GM12878 (cell line): ENCODE results near the gene CYP8B1. TPM values are rescaled to one million over a fixed set of nuclear protein-coding genes. Genes with fewer than 3 reads are reported as not detected.

Experiments used
- ATAC-seq: fragments of 200-7000 bp; cut with Tn5 transposase; 3 replicates; pipeline ENCODE4 v1.9.1; 2020; ENCODE audit warnings: mild to moderate bottlenecking, moderate library complexity
- BruUV-seq: library from RNA; stranded (reverse); fragments of 400-500 nt; replicated peaks from 2 replicates; lab custom pipeline; 2021; lab: Mats Ljungman, UMichigan
- CTCF ChIA-PET: fragments of 300-600 bp; sonication (Branson Sonifier 250); formaldehyde crosslinking; extraction: SDS; loops from one replicate; lab custom pipeline; 2021; ENCODE audit warnings: inconsistent platforms; lab: Yijun Ruan, JAX
- POLR2A ChIA-PET: fragments of 350-600 bp; formaldehyde crosslinking; extraction: SDS; loops from one replicate; lab custom pipeline; 2021; ENCODE audit warnings: inconsistent platforms; lab: Charles Lee
- RAD21 ChIA-PET: fragments of 300-600 bp; sonication (Branson Sonifier 250); formaldehyde crosslinking; loops from one replicate; lab custom pipeline; 2023; ENCODE audit warnings: antibody characterized with exemption; ENCODE audit not compliant: unreplicated experiment; lab: Charles Lee
- SMC1A ChIA-PET: fragments of 300-600 bp; sonication (Branson Sonifier 250); formaldehyde crosslinking; loops from one replicate; lab custom pipeline; 2023; ENCODE audit not compliant: unreplicated experiment, uncharacterized antibody; lab: Charles Lee
- DNase-seq: peaks from one replicate; pipeline ENCODE4 v3.0.0-alpha.2; 2011; ENCODE audit warnings: low read depth, low spot score
- FAIRE-seq: peaks from 3 replicates; lab custom pipeline; 2011; peaks lifted over from hg19 to GRCh38; lab: Jason Lieb, UNC
- H2AFZ ChIP-seq: 2 replicates; pipeline ENCODE4 v1.6.0; 2011; ENCODE audit warnings: low read depth, low read length, control low read depth; ENCODE audit not compliant: control insufficient read depth
- H3K27ac ChIP-seq: 2 replicates; pipeline ENCODE4 v1.5.1; 2011; ENCODE audit warnings: control low read depth; ENCODE audit not compliant: control insufficient read depth, insufficient read depth
- H3K27me3 ChIP-seq, 2 experiments: replicated peaks in 1 of 2; 2 replicates each; pipeline versions ENCODE4 v1.6.0 to v1.6.1; 2011; ENCODE audit warnings: low read length in 1 of 2; ENCODE audit not compliant: control insufficient read depth in 2 of 2, insufficient read depth in 2 of 2
- H3K36me3 ChIP-seq, 2 experiments: 2 replicates each; pipeline ENCODE4 v1.5.1; 2011; ENCODE audit warnings: low read length in 1 of 2; ENCODE audit not compliant: control insufficient read depth in 2 of 2, insufficient read depth in 2 of 2
- H3K4me1 ChIP-seq: 2 replicates; pipeline ENCODE4 v1.6.1; 2011; ENCODE audit warnings: mild to moderate bottlenecking, low read length, moderate library complexity, mixed read lengths; ENCODE audit not compliant: control insufficient read depth, insufficient read depth
- H3K4me2 ChIP-seq: 2 replicates; pipeline ENCODE4 v1.6.0; 2011; ENCODE audit warnings: control low read depth; ENCODE audit not compliant: control insufficient read depth, insufficient read depth
- H3K4me3 ChIP-seq: fragments of 200-600 bp; sonication (generic); 2 replicates; pipeline ENCODE4 v1.5.1; 2016
- H3K79me2 ChIP-seq: 2 replicates; pipeline ENCODE4 v1.6.0; 2011; ENCODE audit warnings: low read length; ENCODE audit not compliant: control insufficient read depth, insufficient read depth
- H3K9ac ChIP-seq: 2 replicates; pipeline ENCODE4 v1.8.0; 2011; ENCODE audit warnings: low read length, control low read depth, mixed read lengths; ENCODE audit not compliant: control insufficient read depth, insufficient read depth
- H3K9me3 ChIP-seq: replicated peaks from 3 replicates; pipeline ENCODE4 v1.5.1; 2011; ENCODE audit warnings: mild to moderate bottlenecking, low read length; ENCODE audit not compliant: control insufficient read depth, insufficient read depth
- H4K20me1 ChIP-seq: 2 replicates; pipeline ENCODE4 v1.6.0; 2011; ENCODE audit not compliant: control insufficient read depth, insufficient read depth
- CHD4 ChIP-seq: fragments of 200-600 bp; sonication (generic); IDR thresholded peaks from 2 replicates; pipeline ENCODE4 v1.6.1; 2016; ENCODE audit warnings: mild to moderate bottlenecking
- EGR1 ChIP-seq, 2 experiments: IDR thresholded peaks; 1 replicate in 1 of 2; 2 replicates in 1 of 2; pipeline ENCODE4 v1.6.1; 2011 to 2012; ENCODE audit warnings: low read depth in 2 of 2, low read length in 2 of 2, borderline replicate concordance in 1 of 2, mild to moderate bottlenecking in 1 of 2, moderate library complexity in 1 of 2
- HCFC1 ChIP-seq: fragments of 150-350 bp; IDR thresholded peaks from 2 replicates; pipeline ENCODE4 v1.6.1; 2014; ENCODE audit warnings: low read length
- HSF1 ChIP-seq: fragments of 150-350 bp; IDR thresholded peaks from 2 replicates; pipeline ENCODE4 v1.6.1; 2014; ENCODE audit warnings: mild to moderate bottlenecking, low read depth, low read length
- IRF4 ChIP-seq: IDR thresholded peaks from 2 replicates; pipeline ENCODE4 v1.6.1; 2011; ENCODE audit warnings: low read depth, low read length
- JUND ChIP-seq: IDR thresholded peaks from 2 replicates; pipeline ENCODE4 v1.6.1; 2012; ENCODE audit warnings: low read depth, mild to moderate bottlenecking, low read length, improper control_type of control experiment, moderate library complexity
- KAT2A ChIP-seq: conservative IDR thresholded peaks from 2 replicates; pipeline ENCODE4 v1.6.1; 2011; ENCODE audit warnings: low read depth, low read length; ENCODE audit not compliant: control insufficient read depth
- KLF5 ChIP-seq: fragments of 450-650 bp; IDR thresholded peaks from 2 replicates; pipeline ENCODE4 v1.6.1; 2014; ENCODE audit warnings: mild to moderate bottlenecking; ENCODE audit not compliant: partially characterized antibody
- MXI1 ChIP-seq: fragments of 150-350 bp; IDR thresholded peaks from 2 replicates; pipeline ENCODE4 v1.6.1; 2011; ENCODE audit warnings: low read depth, mild to moderate bottlenecking, inconsistent platforms, low read length, improper control_type of control experiment
- NFYA ChIP-seq: IDR thresholded peaks from 2 replicates; pipeline ENCODE4 v1.6.1; 2011; ENCODE audit warnings: low read depth, mild to moderate bottlenecking, low read length, improper control_type of control experiment, borderline replicate concordance
- NFYB ChIP-seq: IDR thresholded peaks from 2 replicates; pipeline ENCODE4 v1.6.1; 2011; ENCODE audit warnings: low read depth, mild to moderate bottlenecking, low read length, improper control_type of control experiment, moderate library complexity; ENCODE audit not compliant: insufficient read depth
- SIN3A ChIP-seq: IDR thresholded peaks from 2 replicates; pipeline ENCODE4 v1.6.1; 2012; ENCODE audit warnings: low read depth, low read length, improper control_type of control experiment
- STAT1 ChIP-seq: fragments of 450-650 bp; conservative IDR thresholded peaks from 2 replicates; pipeline ENCODE4 v1.6.1; 2014; ENCODE audit warnings: antibody characterized with exemption, mild to moderate bottlenecking
- USF1 ChIP-seq: IDR thresholded peaks from 2 replicates; pipeline ENCODE4 v1.6.1; 2011; ENCODE audit warnings: borderline replicate concordance, low read depth, mild to moderate bottlenecking, moderate library complexity, mixed read lengths, low read length; ENCODE audit not compliant: insufficient read depth; ENCODE audit errors: extremely low read length
- WGBS: methylation state at CpG from one replicate; pipeline ENCODE4 v1.1.6; 2016; ENCODE audit warnings: low lambda C conversion rate; ENCODE audit not compliant: insufficient replicate concordance, insufficient coverage; ENCODE audit errors: missing lambda C conversion rate; 5-methylcytosine and 5-hydroxymethylcytosine counted together
- in situ Hi-C: fragments of 300-500 bp; cut with MboI; formaldehyde crosslinking; loops from 9 replicates; pipeline ENCODE4 v1.14.3; 2018; ENCODE audit warnings: mixed read lengths
- intact Hi-C: fragments of 100-400 bp; cut with micrococcal nuclease; formaldehyde crosslinking; loops from one replicate; pipeline ENCODE4 v1.14.2; 2022; ENCODE audit not compliant: unreplicated experiment
- polyA plus RNA-seq, 11 experiments: library from polyadenylated mRNA; depleted of rRNA in 4 of 11; unstranded in 6 of 11; stranded (reverse) in 5 of 11; fragments of >200 nt; fragmentation: Nextera tagmentation in 4 of 11; fragmentation: Illumina TruSeq in 1 of 11; extraction: Ambion mirVana in 4 of 11; extraction: Trizol in 1 of 11; gene quantifications; 1 replicate in 1 of 11; 2 replicates in 10 of 11; pipeline versions ENCODE4 v1.2.1 to v1.2.3, GENCODE V29; 2011 to 2016; ENCODE audit warnings: inconsistent platforms in 2 of 11, missing spikeins in 2 of 11, low read depth in 1 of 11
- total RNA-seq, 4 experiments: library from RNA; depleted of rRNA in 3 of 4; stranded (reverse); fragments of >200 nt in 3 of 4; fragmentation: Illumina TruSeq in 1 of 4; extraction: Trizol in 1 of 4; gene quantifications; 2 replicates each; pipeline versions ENCODE4 v1.2.1 to v1.2.3, GENCODE V29; 2013 to 2021
- TF ChIP-seq, protein P1 (sequence below): IDR thresholded peaks from 2 replicates; pipeline ENCODE4 v1.6.1; 2012; ENCODE audit warnings: low read depth, low read length, improper control_type of control experiment

Gene CYP8B1
- total and polyA plus RNA-seq, 10 of the 15 experiments (the other 5 are each of a cell fraction or from before 2014, with no cell fraction given): 0.08 TPM; not detected in 9

- TF ChIP-seq NFYA (no peak), NFYB (no peak)
- TF ChIP-seq, all 136 proteins: peak for 0
Measured at GRCh38 chr3:42871592-42872196, 4.0 kb downstream of the CYP8B1 start (continued).

- no peak for DNase-seq
- Histone ChIP-seq H2AFZ (no peak overlapping the region), H3K9ac (no peak overlapping the region), H3K4me1 (no peaks in the 10 kb centered on the region), H3K9me3 (no peaks in the 10 kb centered on the region), H3K27ac (no peak overlapping the region), H3K27me3 (no peaks in the 10 kb centered on the region), H3K79me2 (no peaks in the 10 kb centered on the region), H3K4me2 (no peak overlapping the region), H4K20me1 (no peaks in the 10 kb centered on the region), H3K36me3 (no peaks in the 10 kb centered on the region), H3K4me3 (no peak overlapping the region)
- FAIRE-seq: no peak
- TF ChIP-seq KAT2A: no peak
- no peak for TF ChIP-seq IRF4
- no peak for TF ChIP-seq KLF5
- TF ChIP-seq CHD4: no peak
- no peak for TF ChIP-seq MXI1
- TF ChIP-seq STAT1: no peak
- TF ChIP-seq HSF1: no peak
- TF ChIP-seq, protein P1, sequence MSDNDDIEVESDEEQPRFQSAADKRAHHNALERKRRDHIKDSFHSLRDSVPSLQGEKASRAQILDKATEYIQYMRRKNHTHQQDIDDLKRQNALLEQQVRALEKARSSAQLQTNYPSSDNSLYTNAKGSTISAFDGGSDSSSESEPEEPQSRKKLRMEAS: no peak
- TF ChIP-seq HCFC1: no peak
- TF ChIP-seq SIN3A: no peak
- TF ChIP-seq USF1: no peak
- no peak for TF ChIP-seq EGR1 (IDR thresholded peaks at IDR 0.05; ENCODE audit: borderline replicate concordance in 1 of 2, low read depth in 2 of 2, low read length in 2 of 2)
- TF ChIP-seq JUND: no peak
- ChIA-PET RAD21 (interaction anchor here (1.3 kb wide), 1 partner anchor 38 kb away, joined by 4 read pairs; no protein-coding TSS in a partner anchor), CTCF (interaction anchor here (1.0 to 4.0 kb wide), 5 partner anchors 13 to 622 kb away, joined by 4 to 16 read pairs (median 4); no protein-coding TSS in a partner anchor), POLR2A (no interaction called here), SMC1A (interaction anchor here (1.0 to 1.2 kb wide), 2 partner anchors 12 to 29 kb away, joined by 4 to 5 read pairs; no protein-coding TSS in a partner anchor)
- intact Hi-C loops: no loop called here
- 8% methylated on average over 5 of the region's 5 CpGs for WGBS
- in situ Hi-C loops: no loop called here
- ATAC-seq: no peak
- no TSS peak for BruUV-seq
Measured at GRCh38 chr3:42868841-42869240, 6.8 kb downstream of the CYP8B1 start.
